Measurements from ENCODE around the gene PTPN6.

PTPN6 gene

DNA sequence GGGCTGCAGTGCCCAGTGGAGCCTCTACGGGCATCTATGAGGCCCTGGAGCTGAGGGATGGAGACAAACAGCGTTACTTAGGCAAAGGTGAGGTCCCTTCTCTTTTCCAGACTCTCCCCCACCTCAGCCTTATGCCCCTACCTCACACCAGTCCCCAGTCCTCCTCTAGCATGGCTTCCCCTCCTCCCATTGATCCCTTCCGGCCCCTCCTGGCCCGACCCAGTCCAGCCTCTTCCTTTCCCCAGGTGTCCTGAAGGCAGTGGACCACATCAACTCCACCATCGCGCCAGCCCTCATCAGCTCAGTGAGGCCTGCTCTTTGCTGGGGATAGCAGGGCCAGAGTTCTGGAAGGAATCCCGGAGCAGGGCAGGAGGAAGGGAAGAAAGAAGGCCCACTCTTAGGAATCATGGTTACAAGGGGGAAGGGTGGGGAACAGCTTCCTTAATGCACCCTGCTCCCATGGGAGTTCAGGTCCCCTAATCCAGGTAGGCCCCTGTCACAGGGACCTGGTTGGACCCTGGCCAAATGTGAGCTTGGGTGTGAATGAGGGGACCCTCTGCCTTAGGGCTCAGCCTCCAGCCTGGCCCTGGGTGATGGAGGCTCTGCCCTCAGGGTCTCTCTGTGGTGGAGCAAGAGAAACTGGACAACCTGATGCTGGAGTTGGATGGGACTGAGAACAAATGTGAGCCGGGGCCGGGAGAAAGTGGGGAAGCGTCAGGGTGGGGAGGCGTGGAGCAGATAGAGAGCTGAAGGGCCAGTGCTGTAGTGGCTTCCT is 34.5 kb upstream of the PTPN6 start:
- intact Hi-C loops (cut with micrococcal nuclease), result no loop called here
- Mint-ChIP-seq H3K4me1 (ENCODE audit: low read depth) (peaks cover 54% of the 10 kb centered on the region), H3K36me3 (ENCODE audit: low read depth) (no peaks in the 10 kb centered on the region)

DNA sequence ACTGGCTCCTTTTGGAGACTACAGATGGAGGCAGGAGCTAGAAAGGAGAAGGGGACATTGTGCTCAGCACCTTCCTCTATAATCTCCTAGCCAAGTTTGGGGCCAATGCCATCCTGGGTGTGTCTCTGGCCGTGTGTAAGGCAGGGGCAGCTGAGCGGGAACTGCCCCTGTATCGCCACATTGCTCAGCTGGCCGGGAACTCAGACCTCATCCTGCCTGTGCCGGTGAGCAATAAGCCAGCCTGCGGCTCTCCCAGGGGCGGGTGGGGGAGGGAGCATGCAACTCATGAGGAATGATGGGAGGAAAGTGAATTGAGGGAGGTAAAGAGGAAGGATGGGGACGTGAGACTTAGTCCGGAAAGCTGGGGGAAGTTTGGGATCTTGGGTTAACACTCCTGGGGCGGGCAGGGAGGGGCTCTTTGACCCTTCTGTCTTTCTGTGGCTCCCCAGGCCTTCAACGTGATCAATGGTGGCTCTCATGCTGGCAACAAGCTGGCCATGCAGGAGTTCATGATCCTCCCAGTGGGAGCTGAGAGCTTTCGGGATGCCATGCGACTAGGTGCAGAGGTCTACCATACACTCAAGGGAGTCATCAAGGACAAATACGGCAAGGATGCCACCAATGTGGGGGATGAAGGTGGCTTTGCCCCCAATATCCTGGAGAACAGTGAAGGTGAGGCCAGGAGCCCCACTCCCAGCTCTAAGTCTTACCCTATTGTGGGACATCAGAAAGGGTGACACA is 33.5 kb upstream of the PTPN6 start:
- Mint-ChIP-seq H3K27ac (no peak overlapping the region), H3K4me1 (ENCODE audit: low read depth) (peaks cover 64% of the 10 kb centered on the region), H3K36me3 (ENCODE audit: low read depth) (no peaks in the 10 kb centered on the region)

More for the DNA sequence above, 34.5 kb upstream of the PTPN6 start:
- Mint-ChIP-seq H3K27me3 (peaks cover 78% of the 10 kb centered on the region), H3K4me3 (no peak overlapping the region), H3K27ac (no peak overlapping the region), H3K9me3 (no peaks in the 10 kb centered on the region)

DNA sequence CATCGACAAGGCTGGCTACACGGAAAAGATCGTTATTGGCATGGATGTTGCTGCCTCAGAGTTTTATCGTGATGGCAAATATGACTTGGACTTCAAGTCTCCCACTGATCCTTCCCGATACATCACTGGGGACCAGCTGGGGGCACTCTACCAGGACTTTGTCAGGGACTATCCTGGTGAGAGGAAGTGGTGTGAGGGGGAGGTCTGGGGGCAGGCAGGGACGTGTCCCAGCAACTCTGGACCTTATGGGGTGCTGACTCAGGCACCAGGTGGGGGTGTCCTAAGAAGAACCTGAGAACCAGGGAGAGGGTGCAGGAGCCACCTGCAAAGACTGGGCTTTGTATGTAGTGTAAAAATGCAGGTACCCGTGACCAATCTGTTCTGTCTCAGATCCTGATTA is 31.6 kb upstream of the PTPN6 start:
- peaks cover 64% of the 10 kb centered on the region for H3K4me1 Mint-ChIP-seq (ENCODE audit: low read depth)
- no peaks in the 10 kb centered on the region for H3K36me3 Mint-ChIP-seq (ENCODE audit: low read depth)

More for the DNA sequence above, 33.5 kb upstream of the PTPN6 start:
- intact Hi-C loops (cut with micrococcal nuclease), result no loop called here
- no peaks in the 10 kb centered on the region for H3K9me3 Mint-ChIP-seq
- no peak overlapping the region for H3K4me3 Mint-ChIP-seq
- H3K27me3 Mint-ChIP-seq, result peaks cover 74% of the 10 kb centered on the region

DNA sequence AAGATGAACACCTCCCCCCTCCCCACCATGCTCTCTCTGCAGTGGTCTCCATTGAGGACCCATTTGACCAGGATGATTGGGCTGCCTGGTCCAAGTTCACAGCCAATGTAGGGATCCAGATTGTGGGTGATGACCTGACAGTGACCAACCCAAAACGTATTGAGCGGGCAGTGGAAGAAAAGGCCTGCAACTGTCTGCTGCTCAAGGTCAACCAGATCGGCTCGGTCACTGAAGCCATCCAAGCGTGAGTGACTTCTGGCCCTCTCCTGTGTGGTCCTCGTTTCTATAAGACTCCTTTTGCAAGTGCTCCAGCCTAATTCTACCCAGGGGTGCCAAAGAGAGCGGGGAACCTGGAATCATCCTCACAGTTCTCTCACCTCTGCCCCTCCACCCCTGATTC is 29.6 kb upstream of the PTPN6 start:
- H3K4me3 Mint-ChIP-seq, result no peak overlapping the region
- peaks cover 51% of the 10 kb centered on the region for H3K27me3 Mint-ChIP-seq
- intact Hi-C loops (cut with micrococcal nuclease), result no loop called here
- no peak overlapping the region for H3K27ac Mint-ChIP-seq
- H3K36me3 Mint-ChIP-seq (ENCODE audit: low read depth), result no peaks in the 10 kb centered on the region
- H3K9me3 Mint-ChIP-seq, result no peaks in the 10 kb centered on the region
- H3K4me1 Mint-ChIP-seq (ENCODE audit: low read depth), result peaks cover 71% of the 10 kb centered on the region

More for the DNA sequence above, 31.6 kb upstream of the PTPN6 start:
- intact Hi-C loops (cut with micrococcal nuclease), result no loop called here
- Mint-ChIP-seq H3K4me3 (no peak overlapping the region), H3K27me3 (peaks cover 56% of the 10 kb centered on the region), H3K9me3 (no peaks in the 10 kb centered on the region), H3K27ac (peak overlapping the region; percentile 42)

DNA sequence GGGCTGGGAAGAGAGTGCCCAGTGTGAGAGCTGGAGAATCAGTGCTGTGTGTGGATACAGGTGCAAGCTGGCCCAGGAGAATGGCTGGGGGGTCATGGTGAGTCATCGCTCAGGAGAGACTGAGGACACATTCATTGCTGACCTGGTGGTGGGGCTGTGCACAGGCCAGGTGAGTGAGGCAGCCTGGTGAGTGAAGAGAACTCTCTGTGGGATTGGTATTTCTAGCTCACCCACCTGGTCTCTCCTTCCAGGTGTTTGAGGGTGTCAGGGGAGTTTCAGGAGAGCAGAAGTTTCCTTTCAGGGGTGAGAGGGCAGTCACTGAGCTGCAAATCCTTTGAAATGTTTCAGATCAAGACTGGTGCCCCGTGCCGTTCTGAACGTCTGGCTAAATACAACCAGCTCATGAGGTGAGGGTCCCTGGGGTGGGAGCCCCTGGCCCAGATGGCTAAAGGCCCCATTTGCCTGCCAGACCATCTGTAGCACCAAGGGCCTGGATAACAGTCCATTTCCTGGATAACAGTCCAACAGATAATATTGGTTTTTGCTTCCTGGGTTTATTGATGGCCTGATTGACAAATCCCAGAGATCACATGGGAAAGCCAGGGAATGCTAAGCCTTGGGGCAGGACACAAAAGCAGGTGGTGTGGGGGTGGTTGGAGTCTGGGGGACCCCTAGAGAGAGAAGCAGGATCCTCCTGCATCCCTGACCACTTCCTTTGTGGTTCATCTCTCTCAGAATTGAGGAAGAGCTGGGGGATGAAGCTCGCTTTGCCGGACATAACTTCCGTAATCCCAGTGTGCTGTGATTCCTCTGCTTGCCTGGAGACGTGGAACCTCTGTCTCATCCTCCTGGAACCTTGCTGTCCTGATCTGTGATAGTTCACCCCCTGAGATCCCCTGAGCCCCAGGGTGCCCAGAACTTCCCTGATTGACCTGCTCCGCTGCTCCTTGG is 28.9 kb upstream of the PTPN6 start:
- Mint-ChIP-seq H3K4me1 (ENCODE audit: low read depth) (peaks cover 72% of the 10 kb centered on the region), H3K4me3 (peak overlapping the region; percentile 59), H3K9me3 (no peaks in the 10 kb centered on the region), H3K36me3 (ENCODE audit: low read depth) (no peaks in the 10 kb centered on the region), H3K27me3 (peaks cover 51% of the 10 kb centered on the region), H3K27ac (peak overlapping the region; percentile 56)
- intact Hi-C loops (cut with micrococcal nuclease), result no loop called here

DNA sequence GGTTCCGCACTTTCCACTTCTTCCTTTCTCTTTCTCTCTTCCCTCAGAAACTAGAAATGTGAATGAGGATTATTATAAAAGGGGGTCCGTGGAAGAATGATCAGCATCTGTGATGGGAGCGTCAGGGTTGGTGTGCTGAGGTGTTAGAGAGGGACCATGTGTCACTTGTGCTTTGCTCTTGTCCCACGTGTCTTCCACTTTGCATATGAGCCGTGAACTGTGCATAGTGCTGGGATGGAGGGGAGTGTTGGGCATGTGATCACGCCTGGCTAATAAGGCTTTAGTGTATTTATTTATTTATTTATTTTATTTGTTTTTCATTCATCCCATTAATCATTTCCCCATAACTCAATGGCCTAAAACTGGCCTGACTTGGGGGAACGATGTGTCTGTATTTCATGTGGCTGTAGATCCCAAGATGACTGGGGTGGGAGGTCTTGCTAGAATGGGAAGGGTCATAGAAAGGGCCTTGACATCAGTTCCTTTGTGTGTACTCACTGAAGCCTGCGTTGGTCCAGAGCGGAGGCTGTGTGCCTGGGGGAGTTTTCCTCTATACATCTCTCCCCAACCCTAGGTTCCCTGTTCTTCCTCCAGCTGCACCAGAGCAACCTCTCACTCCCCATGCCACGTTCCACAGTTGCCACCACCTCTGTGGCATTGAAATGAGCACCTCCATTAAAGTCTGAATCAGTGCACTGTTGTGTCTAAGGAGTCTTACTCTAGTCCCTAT is 28.0 kb upstream of the PTPN6 start:
- H3K36me3 Mint-ChIP-seq (ENCODE audit: low read depth), result no peaks in the 10 kb centered on the region
- H3K9me3 Mint-ChIP-seq, result no peaks in the 10 kb centered on the region
- peak overlapping the region; percentile 59 for H3K4me3 Mint-ChIP-seq
- H3K27me3 Mint-ChIP-seq, result peaks cover 48% of the 10 kb centered on the region
- intact Hi-C loops (cut with micrococcal nuclease), result no loop called here
- H3K4me1 Mint-ChIP-seq (ENCODE audit: low read depth), result peaks cover 74% of the 10 kb centered on the region
- H3K27ac Mint-ChIP-seq, result peak overlapping the region; percentile 56

DNA sequence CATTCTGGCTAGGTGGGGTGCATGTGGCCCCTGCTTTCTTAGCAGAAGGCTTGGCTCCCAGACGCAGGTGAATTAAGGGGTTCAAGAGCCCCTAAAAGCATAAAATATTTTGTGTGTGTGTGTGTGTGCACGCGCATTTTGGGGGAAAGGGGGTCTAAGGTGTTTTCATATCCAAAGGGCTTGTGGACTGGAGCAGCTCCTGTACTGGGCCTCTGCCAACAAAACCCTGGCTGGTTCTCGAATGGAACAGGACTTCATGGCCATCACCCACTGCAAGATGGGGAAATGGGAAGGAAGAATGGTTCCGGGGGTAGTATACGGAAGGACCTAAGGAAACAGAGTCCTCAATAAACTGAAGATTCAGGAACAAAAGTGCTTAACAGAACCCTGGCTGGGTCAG is 27.3 kb upstream of the PTPN6 start:
- H3K4me3 Mint-ChIP-seq, result no peak overlapping the region
- no peaks in the 10 kb centered on the region for H3K9me3 Mint-ChIP-seq
- intact Hi-C loops (cut with micrococcal nuclease), result loop anchor here (2.0 kb wide), 1 partner anchor 15 kb away; no protein-coding TSS in a partner anchor
- H3K36me3 Mint-ChIP-seq (ENCODE audit: low read depth), result peaks cover 5% of the 10 kb centered on the region
- peaks cover 52% of the 10 kb centered on the region for H3K27me3 Mint-ChIP-seq
- H3K27ac Mint-ChIP-seq, result no peak overlapping the region
- H3K4me1 Mint-ChIP-seq (ENCODE audit: low read depth), result peaks cover 79% of the 10 kb centered on the region

DNA sequence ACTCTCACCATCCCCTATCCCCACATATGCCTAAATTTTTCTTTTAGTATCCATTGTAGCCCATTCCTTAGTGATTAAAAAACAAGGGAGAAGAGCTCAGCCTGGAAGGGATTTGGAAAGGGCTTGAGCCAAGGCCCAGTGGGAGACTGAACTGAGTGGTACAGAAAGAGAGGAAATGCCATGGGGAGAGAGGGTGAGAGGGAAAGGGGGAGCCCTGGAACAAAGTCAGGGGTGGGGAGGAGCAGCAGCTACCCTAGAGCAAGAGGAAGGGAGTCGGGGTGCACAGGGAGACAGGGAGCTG is 26.0 kb upstream of the PTPN6 start:
- Mint-ChIP-seq H3K27me3 (peaks cover 51% of the 10 kb centered on the region), H3K4me1 (ENCODE audit: low read depth) (peaks cover 82% of the 10 kb centered on the region), H3K27ac (peak overlapping the region; percentile 20), H3K4me3 (no peak overlapping the region), H3K9me3 (no peaks in the 10 kb centered on the region), H3K36me3 (ENCODE audit: low read depth) (peaks cover 9% of the 10 kb centered on the region)
- intact Hi-C loops (cut with micrococcal nuclease), result loop anchor here (2.0 kb wide), 1 partner anchor 14 kb away; no protein-coding TSS in a partner anchor

DNA sequence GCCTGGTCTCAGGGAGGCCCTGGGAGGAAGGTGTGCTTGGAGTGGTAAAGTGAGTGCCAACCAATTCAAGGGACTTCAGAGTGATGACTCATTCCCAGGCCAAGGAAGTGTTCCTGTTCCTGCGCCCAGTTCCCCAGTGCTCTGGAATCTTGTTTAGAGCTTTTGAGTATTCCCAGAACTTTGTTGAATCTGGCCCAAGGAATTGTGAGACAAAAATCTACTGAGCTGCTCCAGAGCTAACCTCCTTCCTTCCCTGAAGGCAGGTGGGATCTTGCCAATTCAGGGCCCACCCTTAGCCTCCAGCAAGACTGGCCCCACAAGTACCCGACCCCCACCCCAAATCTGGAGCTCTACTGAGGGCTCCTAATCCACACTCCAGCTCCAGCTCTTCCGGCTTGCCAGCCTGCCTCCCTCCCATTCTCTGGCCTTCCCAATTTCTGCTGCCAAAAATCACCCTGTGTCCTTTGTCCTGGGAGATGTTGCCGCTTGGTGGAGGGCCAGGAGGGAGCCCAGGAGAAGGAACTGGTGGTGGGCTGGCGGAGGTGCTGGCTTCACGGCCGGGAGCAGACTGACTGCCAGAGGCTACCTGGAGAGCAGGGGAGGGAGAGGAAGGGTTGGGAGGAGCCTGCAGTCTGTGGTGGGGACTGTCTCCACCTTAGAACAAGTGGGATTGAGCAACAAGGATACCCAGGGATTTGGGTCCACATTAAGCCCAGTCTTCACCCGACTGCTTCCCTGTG is 25.4 kb upstream of the PTPN6 start:
- intact Hi-C loops (cut with micrococcal nuclease), result loop anchor here (2.0 kb wide), 1 partner anchor 13 kb away; no protein-coding TSS in a partner anchor
- no peak overlapping the region for H3K4me3 Mint-ChIP-seq
- H3K4me1 Mint-ChIP-seq (ENCODE audit: low read depth), result peaks cover 85% of the 10 kb centered on the region
- no peaks in the 10 kb centered on the region for H3K9me3 Mint-ChIP-seq
- peak overlapping the region; percentile 20 for H3K27ac Mint-ChIP-seq
- H3K36me3 Mint-ChIP-seq (ENCODE audit: low read depth), result peaks cover 13% of the 10 kb centered on the region
- H3K27me3 Mint-ChIP-seq, result peaks cover 51% of the 10 kb centered on the region

DNA sequence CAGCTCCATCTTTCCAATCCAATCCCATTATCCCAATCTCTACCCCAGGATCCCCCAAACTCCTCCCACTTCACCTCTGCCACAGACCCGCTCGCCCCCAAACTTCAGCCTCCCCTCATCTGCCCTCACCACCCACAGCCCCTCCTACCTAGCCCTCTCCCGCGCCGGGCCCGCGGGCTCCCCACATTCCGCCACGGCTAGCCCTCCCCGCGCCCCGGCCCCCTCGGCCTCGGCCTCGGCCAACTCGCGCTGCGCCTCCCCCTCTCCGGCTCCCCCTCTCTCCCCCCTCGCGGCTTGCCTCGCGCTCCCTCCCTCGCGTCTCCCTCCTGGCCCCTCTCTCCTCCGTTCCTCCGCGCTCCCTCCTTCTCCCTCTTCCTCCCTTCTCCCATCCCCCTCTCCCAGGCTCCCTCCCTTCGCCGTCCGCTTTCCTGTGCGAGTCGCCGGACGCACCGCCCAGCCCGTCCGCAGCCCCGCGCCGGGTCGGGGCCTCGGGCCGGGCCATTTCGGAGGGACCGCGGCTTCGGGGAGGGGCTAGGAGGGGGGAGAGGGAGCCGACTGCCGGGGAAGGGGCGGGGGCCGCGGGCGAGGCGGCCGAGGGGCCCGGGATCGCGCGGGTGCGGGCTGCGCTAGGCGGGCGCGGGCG is 23.7 kb upstream of the PTPN6 start, which contains the start of gene ATN1:
Gene ATN1, plus strand, starts transcription at position 581 of the 643 bp plus-strand sequence. CDS start 6,043 bp downstream, outside the sequence.
- H3K36me3 Mint-ChIP-seq (ENCODE audit: low read depth), result peaks cover 18% of the 10 kb centered on the region
- no peaks in the 10 kb centered on the region for H3K9me3 Mint-ChIP-seq
- intact Hi-C loops (cut with micrococcal nuclease), result no loop called here

DNA sequence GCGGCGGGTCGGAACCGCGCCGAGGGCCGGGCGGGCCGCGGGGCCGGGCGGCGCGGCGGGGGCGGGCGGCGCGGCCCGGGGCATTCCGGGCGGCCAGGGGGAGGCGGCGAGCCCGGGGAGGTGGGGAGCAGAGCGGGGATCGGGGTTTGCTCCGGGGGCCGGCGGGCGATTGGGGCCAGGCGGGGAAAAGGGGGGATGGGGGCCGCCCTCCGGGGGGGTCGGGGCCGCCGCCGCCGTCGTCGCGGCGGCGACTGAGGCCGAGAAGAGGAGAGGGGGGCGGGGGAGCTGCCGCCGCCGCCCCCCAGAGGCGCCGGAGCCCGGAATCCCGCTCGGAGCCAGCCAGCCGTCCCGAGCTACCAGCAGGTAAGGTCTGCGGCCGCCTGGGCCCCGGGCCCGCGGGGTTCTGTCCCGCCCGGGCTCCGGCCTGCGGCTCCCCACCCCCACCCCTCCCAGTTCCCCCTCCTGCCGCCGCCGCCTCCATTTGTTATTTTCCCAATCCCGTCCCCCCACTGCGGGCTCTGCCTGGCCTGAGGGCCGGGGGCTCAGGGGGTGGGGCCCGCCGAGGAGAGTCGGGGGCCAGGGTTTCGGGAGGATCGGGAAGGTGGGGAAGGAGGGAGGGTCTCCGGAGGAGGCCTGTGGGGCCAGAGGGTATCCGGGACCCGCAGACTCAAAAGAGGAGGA is 23.0 kb upstream of the PTPN6 start:
- Mint-ChIP-seq H3K9me3 (no peaks in the 10 kb centered on the region), H3K4me3 (peak overlapping the region; percentile 89), H3K27me3 (peaks cover 39% of the 10 kb centered on the region), H3K36me3 (ENCODE audit: low read depth) (peaks cover 18% of the 10 kb centered on the region), H3K27ac (peak overlapping the region; percentile 75), H3K4me1 (ENCODE audit: low read depth) (peaks cover 65% of the 10 kb centered on the region)
- intact Hi-C loops (cut with micrococcal nuclease), result no loop called here

More for the DNA sequence above, 23.7 kb upstream of the PTPN6 start, which contains the start of gene ATN1:
- peak within 1 kb of the TSS; percentile 89 for H3K4me3 Mint-ChIP-seq
- H3K27ac Mint-ChIP-seq, result peak within 1 kb of the TSS; percentile 75
- peaks cover 71% of the 10 kb centered on the region for H3K4me1 Mint-ChIP-seq (ENCODE audit: low read depth)
- H3K27me3 Mint-ChIP-seq, result peaks cover 39% of the 10 kb centered on the region
